ENCODE results near the gene RRAD.

RRAD gene

DNA sequence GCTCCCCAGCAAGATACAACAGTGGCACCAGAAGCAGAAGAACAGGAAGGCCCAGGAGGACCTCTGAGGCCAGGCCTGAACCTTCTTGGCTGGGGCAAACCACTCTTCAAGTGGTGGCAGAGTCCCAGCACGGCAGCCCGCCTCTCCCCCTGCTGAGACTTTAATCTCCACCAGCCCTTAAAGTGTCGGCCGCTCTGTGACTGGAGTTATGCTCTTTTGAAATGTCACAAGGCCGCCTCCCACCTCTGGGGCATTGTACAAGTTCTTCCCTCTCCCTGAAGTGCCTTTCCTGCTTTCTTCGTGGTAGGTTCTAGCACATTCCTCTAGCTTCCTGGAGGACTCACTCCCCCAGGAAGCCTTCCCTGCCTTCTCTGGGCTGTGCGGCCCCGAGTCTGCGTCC is 47.6 kb upstream of the RRAD start:
- TF ChIP-seq POLR2AphosphoS5 (IDR thresholded peaks at IDR 0.05; ENCODE audit: low read depth) (no peak), GABPA (IDR thresholded peaks at IDR 0.05; ENCODE audit: low read depth) (no peak), SPI1 (IDR thresholded peaks at IDR 0.05; ENCODE audit: borderline replicate concordance, low read depth) (no peak)
- TF ChIP-seq, protein P1, sequence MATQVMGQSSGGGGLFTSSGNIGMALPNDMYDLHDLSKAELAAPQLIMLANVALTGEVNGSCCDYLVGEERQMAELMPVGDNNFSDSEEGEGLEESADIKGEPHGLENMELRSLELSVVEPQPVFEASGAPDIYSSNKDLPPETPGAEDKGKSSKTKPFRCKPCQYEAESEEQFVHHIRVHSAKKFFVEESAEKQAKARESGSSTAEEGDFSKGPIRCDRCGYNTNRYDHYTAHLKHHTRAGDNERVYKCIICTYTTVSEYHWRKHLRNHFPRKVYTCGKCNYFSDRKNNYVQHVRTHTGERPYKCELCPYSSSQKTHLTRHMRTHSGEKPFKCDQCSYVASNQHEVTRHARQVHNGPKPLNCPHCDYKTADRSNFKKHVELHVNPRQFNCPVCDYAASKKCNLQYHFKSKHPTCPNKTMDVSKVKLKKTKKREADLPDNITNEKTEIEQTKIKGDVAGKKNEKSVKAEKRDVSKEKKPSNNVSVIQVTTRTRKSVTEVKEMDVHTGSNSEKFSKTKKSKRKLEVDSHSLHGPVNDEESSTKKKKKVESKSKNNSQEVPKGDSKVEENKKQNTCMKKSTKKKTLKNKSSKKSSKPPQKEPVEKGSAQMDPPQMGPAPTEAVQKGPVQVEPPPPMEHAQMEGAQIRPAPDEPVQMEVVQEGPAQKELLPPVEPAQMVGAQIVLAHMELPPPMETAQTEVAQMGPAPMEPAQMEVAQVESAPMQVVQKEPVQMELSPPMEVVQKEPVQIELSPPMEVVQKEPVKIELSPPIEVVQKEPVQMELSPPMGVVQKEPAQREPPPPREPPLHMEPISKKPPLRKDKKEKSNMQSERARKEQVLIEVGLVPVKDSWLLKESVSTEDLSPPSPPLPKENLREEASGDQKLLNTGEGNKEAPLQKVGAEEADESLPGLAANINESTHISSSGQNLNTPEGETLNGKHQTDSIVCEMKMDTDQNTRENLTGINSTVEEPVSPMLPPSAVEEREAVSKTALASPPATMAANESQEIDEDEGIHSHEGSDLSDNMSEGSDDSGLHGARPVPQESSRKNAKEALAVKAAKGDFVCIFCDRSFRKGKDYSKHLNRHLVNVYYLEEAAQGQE (IDR thresholded peaks at IDR 0.05; ENCODE audit: insufficient replicate concordance, low read depth): no peak
- TF ChIP-seq, protein P2, sequence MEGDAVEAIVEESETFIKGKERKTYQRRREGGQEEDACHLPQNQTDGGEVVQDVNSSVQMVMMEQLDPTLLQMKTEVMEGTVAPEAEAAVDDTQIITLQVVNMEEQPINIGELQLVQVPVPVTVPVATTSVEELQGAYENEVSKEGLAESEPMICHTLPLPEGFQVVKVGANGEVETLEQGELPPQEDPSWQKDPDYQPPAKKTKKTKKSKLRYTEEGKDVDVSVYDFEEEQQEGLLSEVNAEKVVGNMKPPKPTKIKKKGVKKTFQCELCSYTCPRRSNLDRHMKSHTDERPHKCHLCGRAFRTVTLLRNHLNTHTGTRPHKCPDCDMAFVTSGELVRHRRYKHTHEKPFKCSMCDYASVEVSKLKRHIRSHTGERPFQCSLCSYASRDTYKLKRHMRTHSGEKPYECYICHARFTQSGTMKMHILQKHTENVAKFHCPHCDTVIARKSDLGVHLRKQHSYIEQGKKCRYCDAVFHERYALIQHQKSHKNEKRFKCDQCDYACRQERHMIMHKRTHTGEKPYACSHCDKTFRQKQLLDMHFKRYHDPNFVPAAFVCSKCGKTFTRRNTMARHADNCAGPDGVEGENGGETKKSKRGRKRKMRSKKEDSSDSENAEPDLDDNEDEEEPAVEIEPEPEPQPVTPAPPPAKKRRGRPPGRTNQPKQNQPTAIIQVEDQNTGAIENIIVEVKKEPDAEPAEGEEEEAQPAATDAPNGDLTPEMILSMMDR (IDR thresholded peaks at IDR 0.05; ENCODE audit: insufficient read depth, low read length): no peak
- Histone ChIP-seq H3K4me3 (replicated peaks; ENCODE audit: insufficient read depth, low read length) (no peak overlapping the region), H3K27me3 (ENCODE audit: insufficient read depth, poor library complexity, severe bottlenecking) (no peaks in the 10 kb centered on the region), H3K27ac (replicated peaks) (no peak overlapping the region)
- DNase-seq (ENCODE audit: low read depth in 1 of 2, low spot score in 1 of 2): no peak

- Histone ChIP-seq H3K27ac (replicated peaks) (no peak overlapping the region), H3K27me3 (ENCODE audit: insufficient read depth, poor library complexity, severe bottlenecking) (no peaks in the 10 kb centered on the region), H3K4me3 (replicated peaks; ENCODE audit: insufficient read depth, low read length) (no peak overlapping the region)
- no peak for DNase-seq (ENCODE audit: low read depth in 1 of 2, low spot score in 1 of 2)
- no peak for TF ChIP-seq SPI1 (IDR thresholded peaks at IDR 0.05; ENCODE audit: borderline replicate concordance, low read depth)
- TF ChIP-seq, protein P2 (IDR thresholded peaks at IDR 0.05; ENCODE audit: insufficient read depth, low read length): no peak
Observed at GRCh38 chr16:66970775-66971720, 45.7 kb upstream of the RRAD start.

DNA sequence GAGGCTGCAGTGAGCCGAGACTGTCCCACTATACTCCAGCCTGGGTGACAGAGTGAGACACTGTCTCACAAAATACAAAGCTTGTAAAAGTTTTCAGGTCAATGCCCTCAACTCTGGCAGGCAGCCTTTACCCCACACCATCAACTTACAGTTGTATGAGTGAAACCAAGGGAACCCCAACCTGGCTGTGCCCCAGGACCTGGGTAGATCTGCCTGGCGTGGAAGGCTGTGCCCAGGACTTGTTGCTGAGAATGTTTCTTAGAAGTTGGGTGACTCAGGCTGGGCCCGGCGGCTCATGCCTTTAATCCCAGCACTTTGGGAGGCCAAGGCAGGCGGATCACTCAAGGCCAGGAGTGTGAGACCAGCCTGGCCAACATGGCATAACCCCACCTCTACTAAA is 43.5 kb upstream of the RRAD start:
- H3K4me3 ChIP-seq (replicated peaks; ENCODE audit: insufficient read depth, low read length): no peak overlapping the region
- H3K27me3 ChIP-seq (ENCODE audit: insufficient read depth, poor library complexity, severe bottlenecking): no peaks in the 10 kb centered on the region
- no peak for DNase-seq (ENCODE audit: low read depth in 1 of 2, low spot score in 1 of 2)
- TF ChIP-seq, protein P1 (IDR thresholded peaks at IDR 0.05; ENCODE audit: insufficient replicate concordance, low read depth): no peak
- no peak for TF ChIP-seq GABPA (IDR thresholded peaks at IDR 0.05; ENCODE audit: low read depth)
- TF ChIP-seq SPI1 (IDR thresholded peaks at IDR 0.05; ENCODE audit: borderline replicate concordance, low read depth): no peak
- TF ChIP-seq POLR2AphosphoS5 (IDR thresholded peaks at IDR 0.05; ENCODE audit: low read depth): no peak
- TF ChIP-seq, protein P2 (IDR thresholded peaks at IDR 0.05; ENCODE audit: insufficient read depth, low read length): no peak
- no peak overlapping the region for H3K27ac ChIP-seq (replicated peaks)

Measured in HL-60 (cell line).